Measurements from ENCODE around the gene DPEP1. TPM values are rescaled to one million over a fixed set of nuclear protein-coding genes. Genes with fewer than 3 reads are reported as not detected.
A peak's percentile ranks its signal among the peaks of the same experiment; 100 is the strongest.

Gene DPEP1
- total and polyA plus RNA-seq, 8 donors, result 0.31 to 10.4 (median 6.9) TPM

DNA sequence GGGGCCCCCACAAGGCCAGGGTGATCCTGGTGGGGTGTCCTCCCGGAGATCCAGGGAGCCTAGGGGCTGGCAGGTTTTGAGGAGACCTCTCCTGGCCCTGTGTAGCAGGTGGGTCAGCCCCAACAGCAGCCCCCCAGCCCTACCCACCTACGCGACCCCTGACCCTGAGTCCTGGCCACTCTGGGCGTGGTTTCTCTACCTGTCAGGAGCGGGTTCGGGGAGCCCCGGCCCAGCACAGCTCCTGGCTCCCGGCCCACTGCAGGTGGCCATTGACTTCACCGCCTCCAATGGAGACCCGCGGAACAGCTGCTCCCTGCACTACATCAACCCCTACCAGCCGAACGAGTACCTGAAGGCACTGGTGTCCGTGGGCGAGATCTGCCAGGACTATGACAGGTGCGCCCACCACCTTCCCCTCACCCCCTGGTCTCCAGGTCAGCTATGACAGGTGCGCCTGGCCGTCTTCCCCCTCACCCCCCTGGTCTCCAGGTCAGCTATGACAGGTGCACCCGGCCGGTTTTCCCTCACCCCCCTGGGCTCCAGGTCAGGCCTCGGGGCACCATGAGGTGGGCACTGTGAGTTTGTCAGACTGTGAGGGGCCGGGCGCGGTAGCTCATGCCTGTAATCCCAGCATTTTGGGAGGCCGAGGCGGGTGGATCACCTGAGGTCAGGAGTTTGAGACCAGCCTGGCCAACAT lies 24.9 kb upstream of the DPEP1 start:
- Histone ChIP-seq H3K4me1 (no peaks in the 10 kb centered on the region), H3K27ac (no peak overlapping the region), H3K9me3 (no peaks in the 10 kb centered on the region), H3K36me3 (no peaks in the 10 kb centered on the region), H3K4me3 (no peak overlapping the region), H3K27me3 (no peaks in the 10 kb centered on the region)
- DNase-seq (peak in 1 of 4 donors; percentile 66), ATAC-seq (no peak)
- TF ChIP-seq, protein P1, sequence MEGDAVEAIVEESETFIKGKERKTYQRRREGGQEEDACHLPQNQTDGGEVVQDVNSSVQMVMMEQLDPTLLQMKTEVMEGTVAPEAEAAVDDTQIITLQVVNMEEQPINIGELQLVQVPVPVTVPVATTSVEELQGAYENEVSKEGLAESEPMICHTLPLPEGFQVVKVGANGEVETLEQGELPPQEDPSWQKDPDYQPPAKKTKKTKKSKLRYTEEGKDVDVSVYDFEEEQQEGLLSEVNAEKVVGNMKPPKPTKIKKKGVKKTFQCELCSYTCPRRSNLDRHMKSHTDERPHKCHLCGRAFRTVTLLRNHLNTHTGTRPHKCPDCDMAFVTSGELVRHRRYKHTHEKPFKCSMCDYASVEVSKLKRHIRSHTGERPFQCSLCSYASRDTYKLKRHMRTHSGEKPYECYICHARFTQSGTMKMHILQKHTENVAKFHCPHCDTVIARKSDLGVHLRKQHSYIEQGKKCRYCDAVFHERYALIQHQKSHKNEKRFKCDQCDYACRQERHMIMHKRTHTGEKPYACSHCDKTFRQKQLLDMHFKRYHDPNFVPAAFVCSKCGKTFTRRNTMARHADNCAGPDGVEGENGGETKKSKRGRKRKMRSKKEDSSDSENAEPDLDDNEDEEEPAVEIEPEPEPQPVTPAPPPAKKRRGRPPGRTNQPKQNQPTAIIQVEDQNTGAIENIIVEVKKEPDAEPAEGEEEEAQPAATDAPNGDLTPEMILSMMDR (IDR thresholded peaks at IDR 0.05), result no peak
- intact Hi-C loops (cut with DNase I), result no loop called here

DNA sequence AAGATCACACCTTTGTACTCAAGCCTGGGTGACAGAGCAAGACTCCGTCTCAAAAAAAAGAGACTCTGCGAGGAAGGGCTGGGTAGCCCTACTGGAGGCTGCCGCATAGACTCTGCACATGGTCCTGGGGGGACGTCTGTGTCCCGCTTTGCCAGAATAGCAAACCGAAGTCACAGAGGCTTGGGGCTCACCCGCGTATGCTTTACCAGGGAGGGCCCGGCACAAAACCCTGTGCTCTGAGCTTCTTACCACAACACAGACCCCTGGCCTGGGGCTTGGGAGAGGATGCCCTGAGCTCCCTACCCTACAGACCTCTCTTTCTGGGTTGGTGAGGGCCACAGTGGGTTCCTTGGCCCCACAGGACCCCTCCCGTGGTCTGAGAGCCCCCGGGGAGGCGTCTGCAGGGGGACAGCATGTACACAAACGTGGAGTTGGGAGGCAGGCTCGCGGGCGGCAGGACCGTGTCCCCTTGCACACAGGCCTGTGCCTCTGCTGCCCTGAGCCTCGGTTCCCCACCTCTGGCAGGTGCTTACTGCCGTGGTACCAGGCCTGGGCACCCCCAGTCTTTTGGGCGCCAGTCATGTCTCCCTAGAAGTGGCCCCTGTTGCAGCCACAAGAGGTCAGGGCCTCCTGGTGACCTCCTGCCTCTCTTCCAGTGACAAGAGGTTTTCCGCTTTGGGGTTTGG lies 24.1 kb upstream of the DPEP1 start:
- DNase-seq, result peak in 1 of 4 donors; percentile 79
- intact Hi-C loops (cut with DNase I), result no loop called here
- Histone ChIP-seq H3K27me3 (no peaks in the 10 kb centered on the region), H3K9me3 (no peaks in the 10 kb centered on the region), H3K4me3 (no peak overlapping the region), H3K4me1 (no peaks in the 10 kb centered on the region), H3K36me3 (no peaks in the 10 kb centered on the region), H3K27ac (no peak overlapping the region)
- no peak for ATAC-seq
- TF ChIP-seq, protein P1 (IDR thresholded peaks at IDR 0.05), result no peak

DNA sequence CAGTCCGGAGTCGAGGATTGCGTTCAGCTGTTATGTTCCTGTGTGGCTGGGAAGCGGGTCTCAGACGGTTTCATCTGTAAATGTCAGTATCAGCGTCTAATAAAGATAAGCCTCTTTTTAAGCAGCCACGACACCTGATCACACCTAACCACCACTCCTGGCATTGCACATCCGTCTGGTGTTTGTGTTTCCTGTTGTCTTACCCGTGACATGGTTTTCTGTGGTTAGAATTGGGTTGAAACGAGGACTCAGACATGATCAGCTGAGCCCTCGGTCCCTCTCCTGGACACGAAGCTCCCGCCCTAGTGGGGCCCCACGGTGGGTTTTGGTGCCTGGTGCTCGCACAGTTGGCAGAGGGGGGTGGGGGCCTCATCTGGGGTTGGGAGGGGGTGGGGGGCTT lies 19.6 kb upstream of the DPEP1 start:
- TF ChIP-seq, protein P1 (IDR thresholded peaks at IDR 0.05), result no peak
- Histone ChIP-seq H3K36me3 (no peaks in the 10 kb centered on the region), H3K27me3 (no peaks in the 10 kb centered on the region), H3K4me1 (no peaks in the 10 kb centered on the region), H3K9me3 (no peaks in the 10 kb centered on the region), H3K27ac (no peak overlapping the region), H3K4me3 (no peak overlapping the region)
- intact Hi-C loops (cut with DNase I), result no loop called here
- no peak for DNase-seq
- ATAC-seq, result no peak

DNA sequence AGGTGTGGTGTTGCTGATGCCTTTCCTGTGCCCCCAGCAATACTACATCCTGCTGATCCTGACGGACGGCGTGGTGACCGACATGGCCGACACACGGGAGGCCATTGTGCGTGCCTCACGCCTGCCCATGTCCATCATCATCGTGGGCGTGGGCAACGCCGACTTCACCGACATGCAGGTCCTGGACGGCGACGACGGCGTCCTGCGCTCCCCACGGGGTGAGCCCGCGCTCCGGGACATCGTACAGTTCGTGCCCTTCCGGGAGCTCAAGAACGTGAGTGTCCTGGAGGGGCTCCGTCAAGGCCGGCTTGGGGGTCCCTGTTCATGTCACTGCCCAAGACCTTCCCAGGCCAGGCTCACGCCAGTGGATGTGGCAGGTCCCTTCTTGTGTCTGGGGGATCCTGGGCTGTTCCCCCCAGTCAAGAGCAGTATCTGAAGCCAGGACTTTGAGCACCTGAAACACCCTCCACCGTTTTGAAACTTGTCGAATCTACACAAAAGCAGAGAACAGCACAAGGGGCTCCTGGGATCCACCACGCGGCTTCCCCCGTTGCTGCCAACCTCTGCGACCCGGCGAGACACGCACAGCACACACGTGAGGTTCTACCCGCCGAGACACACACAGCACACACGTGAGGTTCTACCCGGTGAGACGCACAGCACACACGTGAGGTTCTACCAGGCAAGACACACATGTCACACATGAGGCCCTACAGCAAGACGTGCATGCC lies 17.9 kb upstream of the DPEP1 start:
- DNase-seq, result peak in 1 of 4 donors; percentile 81
- H3K27ac ChIP-seq, result no peak overlapping the region
- intact Hi-C loops (cut with DNase I), result no loop called here

More for the DNA sequence above, 17.9 kb upstream of the DPEP1 start:
- TF ChIP-seq, protein P1 (IDR thresholded peaks at IDR 0.05), result no peak
- H3K36me3 ChIP-seq, result no peaks in the 10 kb centered on the region
- no peaks in the 10 kb centered on the region for H3K9me3 ChIP-seq
- no peaks in the 10 kb centered on the region for H3K27me3 ChIP-seq
- no peak for ATAC-seq
- no peaks in the 10 kb centered on the region for H3K4me1 ChIP-seq
- H3K4me3 ChIP-seq, result no peak overlapping the region
